ENCODE results near the gene LRP6.

DNA sequence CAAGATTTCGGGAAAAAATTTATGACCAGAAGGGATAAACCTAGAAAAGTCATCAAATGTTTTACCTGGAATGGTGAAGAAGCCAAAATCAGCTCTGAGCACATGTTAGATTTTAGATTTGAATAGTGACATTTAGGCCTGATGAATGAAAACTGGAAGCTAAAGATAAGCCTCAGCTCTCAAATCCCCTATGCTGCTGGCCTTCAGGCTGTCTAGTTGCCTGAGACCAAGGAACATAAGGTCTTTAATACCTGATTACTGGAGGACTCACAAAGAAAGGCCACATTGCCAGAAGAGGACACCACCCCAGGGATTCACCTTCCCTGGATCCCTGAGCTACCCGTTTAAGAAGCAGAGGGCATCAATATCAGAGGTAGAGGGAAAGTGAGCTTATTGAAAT is 139.5 kb downstream of the LRP6 start:
- TF ChIP-seq, protein P1, sequence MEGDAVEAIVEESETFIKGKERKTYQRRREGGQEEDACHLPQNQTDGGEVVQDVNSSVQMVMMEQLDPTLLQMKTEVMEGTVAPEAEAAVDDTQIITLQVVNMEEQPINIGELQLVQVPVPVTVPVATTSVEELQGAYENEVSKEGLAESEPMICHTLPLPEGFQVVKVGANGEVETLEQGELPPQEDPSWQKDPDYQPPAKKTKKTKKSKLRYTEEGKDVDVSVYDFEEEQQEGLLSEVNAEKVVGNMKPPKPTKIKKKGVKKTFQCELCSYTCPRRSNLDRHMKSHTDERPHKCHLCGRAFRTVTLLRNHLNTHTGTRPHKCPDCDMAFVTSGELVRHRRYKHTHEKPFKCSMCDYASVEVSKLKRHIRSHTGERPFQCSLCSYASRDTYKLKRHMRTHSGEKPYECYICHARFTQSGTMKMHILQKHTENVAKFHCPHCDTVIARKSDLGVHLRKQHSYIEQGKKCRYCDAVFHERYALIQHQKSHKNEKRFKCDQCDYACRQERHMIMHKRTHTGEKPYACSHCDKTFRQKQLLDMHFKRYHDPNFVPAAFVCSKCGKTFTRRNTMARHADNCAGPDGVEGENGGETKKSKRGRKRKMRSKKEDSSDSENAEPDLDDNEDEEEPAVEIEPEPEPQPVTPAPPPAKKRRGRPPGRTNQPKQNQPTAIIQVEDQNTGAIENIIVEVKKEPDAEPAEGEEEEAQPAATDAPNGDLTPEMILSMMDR (IDR thresholded peaks at IDR 0.05; ENCODE audit: low read depth, low read length, missing input control) = no peak
- TF ChIP-seq SP1 (IDR thresholded peaks at IDR 0.05) (no peak), HNF4G (IDR thresholded peaks at IDR 0.05) (no peak), YY1 (IDR thresholded peaks at IDR 0.05) (no peak), TAF1 (conservative IDR thresholded peaks at IDR 0.05) (no peak), JUND (IDR thresholded peaks at IDR 0.05) (no peak), EGR1 (IDR thresholded peaks at IDR 0.05; ENCODE audit: low read depth in 2 of 2) (no peak), RXRA (IDR thresholded peaks at IDR 0.05) (no peak), RAD21 (IDR thresholded peaks at IDR 0.05) (no peak), GABPA (IDR thresholded peaks at IDR 0.05 in 1 of 2, conservative IDR thresholded peaks at IDR 0.05 in 1 of 2) (no peak)
- TF ChIP-seq, protein P2, sequence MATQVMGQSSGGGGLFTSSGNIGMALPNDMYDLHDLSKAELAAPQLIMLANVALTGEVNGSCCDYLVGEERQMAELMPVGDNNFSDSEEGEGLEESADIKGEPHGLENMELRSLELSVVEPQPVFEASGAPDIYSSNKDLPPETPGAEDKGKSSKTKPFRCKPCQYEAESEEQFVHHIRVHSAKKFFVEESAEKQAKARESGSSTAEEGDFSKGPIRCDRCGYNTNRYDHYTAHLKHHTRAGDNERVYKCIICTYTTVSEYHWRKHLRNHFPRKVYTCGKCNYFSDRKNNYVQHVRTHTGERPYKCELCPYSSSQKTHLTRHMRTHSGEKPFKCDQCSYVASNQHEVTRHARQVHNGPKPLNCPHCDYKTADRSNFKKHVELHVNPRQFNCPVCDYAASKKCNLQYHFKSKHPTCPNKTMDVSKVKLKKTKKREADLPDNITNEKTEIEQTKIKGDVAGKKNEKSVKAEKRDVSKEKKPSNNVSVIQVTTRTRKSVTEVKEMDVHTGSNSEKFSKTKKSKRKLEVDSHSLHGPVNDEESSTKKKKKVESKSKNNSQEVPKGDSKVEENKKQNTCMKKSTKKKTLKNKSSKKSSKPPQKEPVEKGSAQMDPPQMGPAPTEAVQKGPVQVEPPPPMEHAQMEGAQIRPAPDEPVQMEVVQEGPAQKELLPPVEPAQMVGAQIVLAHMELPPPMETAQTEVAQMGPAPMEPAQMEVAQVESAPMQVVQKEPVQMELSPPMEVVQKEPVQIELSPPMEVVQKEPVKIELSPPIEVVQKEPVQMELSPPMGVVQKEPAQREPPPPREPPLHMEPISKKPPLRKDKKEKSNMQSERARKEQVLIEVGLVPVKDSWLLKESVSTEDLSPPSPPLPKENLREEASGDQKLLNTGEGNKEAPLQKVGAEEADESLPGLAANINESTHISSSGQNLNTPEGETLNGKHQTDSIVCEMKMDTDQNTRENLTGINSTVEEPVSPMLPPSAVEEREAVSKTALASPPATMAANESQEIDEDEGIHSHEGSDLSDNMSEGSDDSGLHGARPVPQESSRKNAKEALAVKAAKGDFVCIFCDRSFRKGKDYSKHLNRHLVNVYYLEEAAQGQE (IDR thresholded peaks at IDR 0.05) = no peak
- TF ChIP-seq, protein P3, sequence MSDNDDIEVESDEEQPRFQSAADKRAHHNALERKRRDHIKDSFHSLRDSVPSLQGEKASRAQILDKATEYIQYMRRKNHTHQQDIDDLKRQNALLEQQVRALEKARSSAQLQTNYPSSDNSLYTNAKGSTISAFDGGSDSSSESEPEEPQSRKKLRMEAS (IDR thresholded peaks at IDR 0.05) = no peak
- TF ChIP-seq, protein P4, sequence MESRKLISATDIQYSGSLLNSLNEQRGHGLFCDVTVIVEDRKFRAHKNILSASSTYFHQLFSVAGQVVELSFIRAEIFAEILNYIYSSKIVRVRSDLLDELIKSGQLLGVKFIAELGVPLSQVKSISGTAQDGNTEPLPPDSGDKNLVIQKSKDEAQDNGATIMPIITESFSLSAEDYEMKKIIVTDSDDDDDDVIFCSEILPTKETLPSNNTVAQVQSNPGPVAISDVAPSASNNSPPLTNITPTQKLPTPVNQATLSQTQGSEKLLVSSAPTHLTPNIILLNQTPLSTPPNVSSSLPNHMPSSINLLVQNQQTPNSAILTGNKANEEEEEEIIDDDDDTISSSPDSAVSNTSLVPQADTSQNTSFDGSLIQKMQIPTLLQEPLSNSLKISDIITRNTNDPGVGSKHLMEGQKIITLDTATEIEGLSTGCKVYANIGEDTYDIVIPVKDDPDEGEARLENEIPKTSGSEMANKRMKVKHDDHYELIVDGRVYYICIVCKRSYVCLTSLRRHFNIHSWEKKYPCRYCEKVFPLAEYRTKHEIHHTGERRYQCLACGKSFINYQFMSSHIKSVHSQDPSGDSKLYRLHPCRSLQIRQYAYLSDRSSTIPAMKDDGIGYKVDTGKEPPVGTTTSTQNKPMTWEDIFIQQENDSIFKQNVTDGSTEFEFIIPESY (IDR thresholded peaks at IDR 0.05) = no peak
- TF ChIP-seq, protein P5, sequence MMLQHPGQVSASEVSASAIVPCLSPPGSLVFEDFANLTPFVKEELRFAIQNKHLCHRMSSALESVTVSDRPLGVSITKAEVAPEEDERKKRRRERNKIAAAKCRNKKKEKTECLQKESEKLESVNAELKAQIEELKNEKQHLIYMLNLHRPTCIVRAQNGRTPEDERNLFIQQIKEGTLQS (IDR thresholded peaks at IDR 0.05) = no peak
